HL-60 (cell line): ENCODE data around the gene PRR18.

Experiments
- DNase-seq, 2 experiments: peaks; one replicate each; pipeline ENCODE4 v3.0.0-alpha.2; 2010 to 2020; ENCODE audit warnings: low read depth in 1 of 2, low spot score in 1 of 2
- H3K27ac ChIP-seq: fragments of 250-450 bp; sonication (Bioruptor Pico); replicated peaks from 2 replicates; pipeline ENCODE4 v1.5.1; 2020; ENCODE audit warnings: mild to moderate bottlenecking, moderate library complexity
- H3K27me3 ChIP-seq: fragments of 250-450 bp; sonication (Bioruptor Pico); 2 replicates; pipeline ENCODE4 v1.5.1; 2021; ENCODE audit warnings: mild to moderate bottlenecking, moderate library complexity; ENCODE audit not compliant: insufficient read depth, poor library complexity, severe bottlenecking
- H3K4me3 ChIP-seq: replicated peaks from 2 replicates; pipeline ENCODE4 v1.5.1; 2011; ENCODE audit warnings: mild to moderate bottlenecking, control low read depth, low read length; ENCODE audit not compliant: insufficient read depth
- CTCF ChIP-seq: IDR thresholded peaks from one replicate; pipeline ENCODE4 v1.5.1; 2011; ENCODE audit warnings: low read length, control low read depth, inconsistent platforms; ENCODE audit not compliant: insufficient read depth
- GABPA ChIP-seq: IDR thresholded peaks from 2 replicates; pipeline ENCODE4 v1.6.1; 2012; ENCODE audit warnings: low read depth
- POLR2AphosphoS5 ChIP-seq: IDR thresholded peaks from 2 replicates; pipeline ENCODE4 v1.6.1; 2012; ENCODE audit warnings: low read depth
- SPI1 ChIP-seq: IDR thresholded peaks from 2 replicates; pipeline ENCODE4 v1.6.1; 2012; ENCODE audit warnings: low read depth, mild to moderate bottlenecking, borderline replicate concordance
- TF ChIP-seq, protein P1 (sequence below): IDR thresholded peaks from 2 replicates; pipeline ENCODE4 v1.6.1; 2012; ENCODE audit warnings: low read depth; ENCODE audit not compliant: insufficient replicate concordance

Gene PRR18

GRCh38 chr6:166274163-166274562 is 34.0 kb downstream of the PRR18 start:
- DNase-seq: no peak
- H3K4me3 ChIP-seq: no peak overlapping the region
- TF ChIP-seq GABPA: no peak
- no peak for TF ChIP-seq POLR2AphosphoS5
- TF ChIP-seq, protein P1, sequence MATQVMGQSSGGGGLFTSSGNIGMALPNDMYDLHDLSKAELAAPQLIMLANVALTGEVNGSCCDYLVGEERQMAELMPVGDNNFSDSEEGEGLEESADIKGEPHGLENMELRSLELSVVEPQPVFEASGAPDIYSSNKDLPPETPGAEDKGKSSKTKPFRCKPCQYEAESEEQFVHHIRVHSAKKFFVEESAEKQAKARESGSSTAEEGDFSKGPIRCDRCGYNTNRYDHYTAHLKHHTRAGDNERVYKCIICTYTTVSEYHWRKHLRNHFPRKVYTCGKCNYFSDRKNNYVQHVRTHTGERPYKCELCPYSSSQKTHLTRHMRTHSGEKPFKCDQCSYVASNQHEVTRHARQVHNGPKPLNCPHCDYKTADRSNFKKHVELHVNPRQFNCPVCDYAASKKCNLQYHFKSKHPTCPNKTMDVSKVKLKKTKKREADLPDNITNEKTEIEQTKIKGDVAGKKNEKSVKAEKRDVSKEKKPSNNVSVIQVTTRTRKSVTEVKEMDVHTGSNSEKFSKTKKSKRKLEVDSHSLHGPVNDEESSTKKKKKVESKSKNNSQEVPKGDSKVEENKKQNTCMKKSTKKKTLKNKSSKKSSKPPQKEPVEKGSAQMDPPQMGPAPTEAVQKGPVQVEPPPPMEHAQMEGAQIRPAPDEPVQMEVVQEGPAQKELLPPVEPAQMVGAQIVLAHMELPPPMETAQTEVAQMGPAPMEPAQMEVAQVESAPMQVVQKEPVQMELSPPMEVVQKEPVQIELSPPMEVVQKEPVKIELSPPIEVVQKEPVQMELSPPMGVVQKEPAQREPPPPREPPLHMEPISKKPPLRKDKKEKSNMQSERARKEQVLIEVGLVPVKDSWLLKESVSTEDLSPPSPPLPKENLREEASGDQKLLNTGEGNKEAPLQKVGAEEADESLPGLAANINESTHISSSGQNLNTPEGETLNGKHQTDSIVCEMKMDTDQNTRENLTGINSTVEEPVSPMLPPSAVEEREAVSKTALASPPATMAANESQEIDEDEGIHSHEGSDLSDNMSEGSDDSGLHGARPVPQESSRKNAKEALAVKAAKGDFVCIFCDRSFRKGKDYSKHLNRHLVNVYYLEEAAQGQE: no peak
- no peak for TF ChIP-seq CTCF
- no peak for TF ChIP-seq SPI1
- H3K27me3 ChIP-seq: no peaks in the 10 kb centered on the region
- H3K27ac ChIP-seq: no peak overlapping the region

DNA sequence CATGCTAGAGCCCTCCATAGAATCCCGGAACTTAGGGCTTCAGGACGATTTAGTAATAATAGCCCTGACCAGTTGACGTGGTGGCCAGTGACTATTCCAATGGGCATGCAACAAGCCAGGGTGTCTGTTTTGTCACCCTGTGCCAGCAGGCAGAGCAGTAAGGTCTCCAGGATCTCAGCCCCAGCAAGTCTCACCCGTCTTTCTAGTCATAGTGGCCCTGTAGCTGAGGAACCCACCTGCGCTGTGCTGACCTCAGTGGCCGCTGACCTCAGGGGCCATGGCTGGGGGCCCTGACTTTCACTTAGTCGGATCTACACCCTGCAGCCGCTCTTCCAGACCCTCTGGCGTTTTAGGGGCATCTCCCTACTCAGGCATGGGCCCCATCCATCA is 36.8 kb downstream of the PRR18 start:
- no peak overlapping the region for H3K4me3 ChIP-seq
- no peaks in the 10 kb centered on the region for H3K27me3 ChIP-seq
- no peak for DNase-seq
- no peak for TF ChIP-seq POLR2AphosphoS5
- no peak for TF ChIP-seq CTCF
- no peak for TF ChIP-seq SPI1
- no peak overlapping the region for H3K27ac ChIP-seq

- no peak overlapping the region for H3K27ac ChIP-seq
- H3K27me3 ChIP-seq: no peaks in the 10 kb centered on the region
- no peak overlapping the region for H3K4me3 ChIP-seq
- DNase-seq: no peak
- TF ChIP-seq GABPA (no peak), SPI1 (no peak), CTCF (no peak), POLR2AphosphoS5 (no peak)
- TF ChIP-seq, protein P1: no peak
Observed at GRCh38 chr6:166270706-166271375, 37.4 kb downstream of the PRR18 start.
